Suppressor macrophage treated with lipopolysaccharide for 4 hours (primary cell): ENCODE measurements around the gene C1QTNF8.

ENCODE experiments used
- DNase-seq: peaks from one replicate; pipeline ENCODE4 v3.0.0-alpha.2; 2020

Gene C1QTNF8

GRCh38 chr16:1126586-1126985 lies 30.5 kb upstream of the C1QTNF8 start:
- no peak for DNase-seq

GRCh38 chr16:1126044-1126443 lies 30.0 kb upstream of the C1QTNF8 start:
- DNase-seq, result no peak

- no peak for DNase-seq
Observed at GRCh38 chr16:1125471-1125870, 29.4 kb upstream of the C1QTNF8 start.

- no peak for DNase-seq
Observed at GRCh38 chr16:1124795-1125194, 28.8 kb upstream of the C1QTNF8 start.

- DNase-seq, result no peak
Observed at GRCh38 chr16:1124291-1124690, 28.2 kb upstream of the C1QTNF8 start.

- no peak for DNase-seq
Observed at GRCh38 chr16:1123525-1124230, 27.6 kb upstream of the C1QTNF8 start.

GRCh38 chr16:1122398-1122765 lies 26.3 kb upstream of the C1QTNF8 start:
- DNase-seq, result no peak

GRCh38 chr16:1121601-1122397 lies 25.8 kb upstream of the C1QTNF8 start:
- DNase-seq, result no peak

GRCh38 chr16:1121009-1121408 lies 25.0 kb upstream of the C1QTNF8 start:
- no peak for DNase-seq

- DNase-seq, result no peak
Observed at GRCh38 chr16:1120577-1120941, 24.5 kb upstream of the C1QTNF8 start.

GRCh38 chr16:1119766-1120576 lies 23.9 kb upstream of the C1QTNF8 start:
- no peak for DNase-seq

GRCh38 chr16:1119129-1119528 lies 23.1 kb upstream of the C1QTNF8 start:
- no peak for DNase-seq

GRCh38 chr16:1117926-1118325 lies 21.9 kb upstream of the C1QTNF8 start:
- DNase-seq, result no peak

GRCh38 chr16:1117176-1117900 lies 21.3 kb upstream of the C1QTNF8 start:
- no peak for DNase-seq

- no peak for DNase-seq
Observed at GRCh38 chr16:1116693-1117077, 20.6 kb upstream of the C1QTNF8 start.

- DNase-seq, result no peak
Observed at GRCh38 chr16:1113889-1114526, 18.0 kb upstream of the C1QTNF8 start.

- DNase-seq, result no peak
Observed at GRCh38 chr16:1113489-1113888, 17.4 kb upstream of the C1QTNF8 start.

GRCh38 chr16:1112506-1113184 lies 16.6 kb upstream of the C1QTNF8 start:
- DNase-seq, result no peak

GRCh38 chr16:1109648-1110047 lies 13.6 kb upstream of the C1QTNF8 start:
- DNase-seq, result no peak

- no peak for DNase-seq
Observed at GRCh38 chr16:1108299-1109252, 12.5 kb upstream of the C1QTNF8 start.

GRCh38 chr16:1107731-1108130 lies 11.7 kb upstream of the C1QTNF8 start:
- no peak for DNase-seq
